K562 (cell line): ENCODE results near the gene MET. TPM values are rescaled to one million over a fixed set of nuclear protein-coding genes. Genes with fewer than 3 reads are reported as not detected.

Experiments
- ATAC-seq: fragments of 200-7000 bp; cut with Tn5 transposase; 3 replicates; pipeline ENCODE4 v1.9.1; 2020; ENCODE audit warnings: moderate library complexity
- BruUV-seq: library from RNA; stranded (reverse); fragments of 400-500 nt; replicated peaks from 2 replicates; lab custom pipeline; 2021; lab: Mats Ljungman, UMichigan
- CTCF ChIA-PET: fragments of 300-600 bp; formaldehyde crosslinking; extraction: SDS; loops from one replicate; lab custom pipeline; 2021; ENCODE audit warnings: low intra/inter-chr PET ratio; lab: Yijun Ruan, JAX
- POLR2A ChIA-PET: fragments of 300-600, 350-650 bp; sonication (Branson Sonifier 250); formaldehyde crosslinking; extraction: SDS; loops from one replicate; lab custom pipeline; 2021; ENCODE audit warnings: antibody characterized with exemption, inconsistent platforms; lab: Yijun Ruan, JAX
- DNase-seq, 4 experiments: peaks; one replicate each; pipeline versions ENCODE4 v3.0.0 to v3.0.0-alpha.2; 2011 to 2018; ENCODE audit warnings: low spot score in 3 of 4, mixed read lengths in 3 of 4; ENCODE audit errors: extremely low read depth in 1 of 4
- FAIRE-seq: peaks from 2 replicates; lab custom pipeline; 2011; peaks lifted over from hg19 to GRCh38; lab: Jason Lieb, UNC
- H2AFZ ChIP-seq: 2 replicates; pipeline ENCODE4 v1.6.0; 2011; ENCODE audit warnings: low read depth, low read length, control low read depth, inconsistent platforms
- H3K27ac ChIP-seq: fragments of 200-600 bp; 3 replicates; pipeline ENCODE4 v1.8.0; 2011; ENCODE audit warnings: low read depth, mild to moderate bottlenecking, control low read depth, inconsistent platforms, low read length, moderate library complexity, mixed read lengths; ENCODE audit errors: extremely low read depth
- H3K27me3 ChIP-seq, 2 experiments: fragments of 300-600 bp in 1 of 2; 2 replicates in 1 of 2; 3 replicates in 1 of 2; pipeline versions ENCODE4 v1.6.0 to v1.8.0; 2011; ENCODE audit warnings: inconsistent platforms in 2 of 2, low read length in 2 of 2, mild to moderate bottlenecking in 1 of 2, mixed read lengths in 1 of 2, moderate library complexity in 1 of 2; ENCODE audit not compliant: control insufficient read depth in 2 of 2, insufficient read depth in 2 of 2
- H3K36me3 ChIP-seq: fragments of 300-600 bp; 3 replicates; pipeline ENCODE4 v1.8.0; 2011; ENCODE audit warnings: mild to moderate bottlenecking, low read length, inconsistent platforms; ENCODE audit not compliant: control insufficient read depth, insufficient read depth
- H3K4me1 ChIP-seq, 2 experiments: fragments of 200-600 bp in 1 of 2; replicated peaks in 1 of 2; 2 replicates in 1 of 2; 3 replicates in 1 of 2; pipeline versions ENCODE4 v1.5.1 to v1.8.0; 2011; ENCODE audit warnings: inconsistent platforms in 2 of 2, low read length in 2 of 2, mild to moderate bottlenecking in 1 of 2, mixed read lengths in 1 of 2, moderate library complexity in 1 of 2; ENCODE audit not compliant: control insufficient read depth in 2 of 2, insufficient read depth in 2 of 2
- H3K4me2 ChIP-seq: 2 replicates; pipeline ENCODE4 v1.6.1; 2011; ENCODE audit warnings: low read length, control low read depth, inconsistent platforms, mixed read lengths; ENCODE audit not compliant: insufficient read depth
- H3K4me3 ChIP-seq: fragments of 200-600 bp; sonication (generic), shearing (Covaris generic); 2 replicates; pipeline ENCODE4 v1.5.1; 2016; ENCODE audit warnings: control low read depth, inconsistent platforms
- H3K79me2 ChIP-seq: fragments of 200-600 bp; 3 replicates; pipeline ENCODE4 v1.8.0; 2011; ENCODE audit warnings: low read length, inconsistent platforms; ENCODE audit not compliant: control insufficient read depth, insufficient read depth
- H3K9ac ChIP-seq, 2 experiments: 2 replicates each; pipeline versions ENCODE4 v1.6.0 to v1.6.1; 2011; ENCODE audit warnings: low read depth in 2 of 2, low read length in 2 of 2, control low read depth in 1 of 2, inconsistent platforms in 1 of 2, mild to moderate bottlenecking in 1 of 2, mixed read lengths in 1 of 2; ENCODE audit not compliant: insufficient read depth in 1 of 2
- H3K9me1 ChIP-seq: one replicate; pipeline ENCODE4 v1.6.0; 2011; ENCODE audit warnings: inconsistent platforms, mild to moderate bottlenecking, low read length, moderate library complexity; ENCODE audit not compliant: control insufficient read depth, insufficient read depth
- H3K9me3 ChIP-seq: replicated peaks from 2 replicates; pipeline ENCODE4 v1.5.1; 2011; ENCODE audit warnings: low read depth, low read length, inconsistent platforms; ENCODE audit not compliant: control insufficient read depth, insufficient read depth
- H4K20me1 ChIP-seq: replicated peaks from 2 replicates; pipeline ENCODE4 v1.6.1; 2011; ENCODE audit warnings: low read length, inconsistent platforms, mixed read lengths; ENCODE audit not compliant: control insufficient read depth, insufficient read depth
- EHMT2 ChIP-seq: fragments of 450-650 bp; IDR thresholded peaks from 2 replicates; pipeline ENCODE4 v1.6.1; 2018; ENCODE audit warnings: antibody characterized with exemption
- NFIC ChIP-seq: fragments of 450-650 bp; IDR thresholded peaks from 2 replicates; pipeline ENCODE4 v1.6.1; 2017; ENCODE audit warnings: mild to moderate bottlenecking, inconsistent platforms
- NFIX ChIP-seq: fragments of 250-450 bp; sonication (Bioruptor Pico); IDR thresholded peaks from 2 replicates; pipeline ENCODE4 v1.4.0; 2020; ENCODE audit warnings: low read depth, mild to moderate bottlenecking, moderate library complexity
- in situ Hi-C: fragments of 300-500 bp; cut with MboI; formaldehyde crosslinking; loops from 4 replicates; pipeline ENCODE4 v1.15.0; 2018; ENCODE audit warnings: inconsistent platforms, mixed read lengths
- intact Hi-C: fragments of 100-400 bp; cut with micrococcal nuclease; formaldehyde crosslinking; loops from 2 replicates; pipeline ENCODE4 v1.14.2; 2022
- polyA plus RNA-seq, 8 experiments: library from polyadenylated mRNA; depleted of rRNA in 4 of 8; stranded (reverse) in 5 of 8; unstranded in 3 of 8; fragments of >200 nt; fragmentation: Nextera tagmentation in 2 of 8; fragmentation: Illumina TruSeq in 1 of 8; extraction: Ambion mirVana in 2 of 8; extraction: Trizol in 1 of 8; gene quantifications; 2 replicates each; pipeline versions ENCODE4 v1.2.1 to v1.2.3, GENCODE V29; 2011 to 2014; ENCODE audit warnings: inconsistent platforms in 1 of 8, missing spikeins in 1 of 8
- total RNA-seq, 7 experiments: library from RNA; depleted of rRNA in 6 of 7; stranded (reverse); fragments of >200 nt in 6 of 7; fragmentation: Illumina TruSeq in 2 of 7; extraction: Trizol in 2 of 7; gene quantifications; 2 replicates each; pipeline versions ENCODE4 v1.2.1 to v1.2.3, GENCODE V29; 2011 to 2021; ENCODE audit warnings: low replicate concordance in 1 of 7
- TF ChIP-seq, protein P1 (sequence below): sonication (generic); formaldehyde crosslinking; IDR thresholded peaks from 2 replicates; pipeline ENCODE4 v1.8.0; 2022; ENCODE audit warnings: mild to moderate bottlenecking, missing genetic modification reagents, borderline replicate concordance

MET gene
- total and polyA plus RNA-seq, 9 of the 15 experiments (the other 6 are each of a cell fraction or from before 2014, with no cell fraction given), result 0.84 to 2.4 (median 1.1) TPM

DNA sequence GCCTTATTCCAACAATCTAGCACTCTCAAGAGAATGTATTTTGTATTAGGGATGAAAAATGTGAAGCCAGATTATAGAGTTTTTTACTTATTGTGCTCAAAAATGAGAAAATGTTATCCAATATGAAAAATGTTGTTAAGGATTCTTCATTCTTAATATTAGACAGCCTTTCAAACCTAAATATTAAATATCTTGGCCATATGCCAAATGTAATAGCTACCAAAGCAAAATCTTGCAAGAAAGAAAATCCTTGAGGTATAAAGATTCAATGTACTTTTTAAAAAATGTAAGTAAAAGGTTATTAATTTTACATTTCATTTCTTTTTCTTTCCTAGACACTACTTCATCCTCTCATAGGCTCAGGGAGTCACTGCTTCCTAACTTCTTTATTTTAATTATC is 33.4 kb downstream of the MET start:
- in situ Hi-C loops (no loop called here), intact Hi-C loops (no loop called here)
- CTCF ChIA-PET, result no interaction called here
- Histone ChIP-seq H3K4me2 (no peak overlapping the region), H4K20me1 (no peaks in the 10 kb centered on the region), H2AFZ (no peak overlapping the region), H3K9ac (no peak overlapping the region), H3K4me1 (no peaks in the 10 kb centered on the region)
- ATAC-seq, result no peak
- no TSS peak for BruUV-seq
- no peak for DNase-seq
- no peak for FAIRE-seq
- TF ChIP-seq NFIC (peak; percentile 86), EHMT2 (no peak), NFIX (CRISPR knock-in tag) (peak; percentile 70)
- TF ChIP-seq, protein P1, sequence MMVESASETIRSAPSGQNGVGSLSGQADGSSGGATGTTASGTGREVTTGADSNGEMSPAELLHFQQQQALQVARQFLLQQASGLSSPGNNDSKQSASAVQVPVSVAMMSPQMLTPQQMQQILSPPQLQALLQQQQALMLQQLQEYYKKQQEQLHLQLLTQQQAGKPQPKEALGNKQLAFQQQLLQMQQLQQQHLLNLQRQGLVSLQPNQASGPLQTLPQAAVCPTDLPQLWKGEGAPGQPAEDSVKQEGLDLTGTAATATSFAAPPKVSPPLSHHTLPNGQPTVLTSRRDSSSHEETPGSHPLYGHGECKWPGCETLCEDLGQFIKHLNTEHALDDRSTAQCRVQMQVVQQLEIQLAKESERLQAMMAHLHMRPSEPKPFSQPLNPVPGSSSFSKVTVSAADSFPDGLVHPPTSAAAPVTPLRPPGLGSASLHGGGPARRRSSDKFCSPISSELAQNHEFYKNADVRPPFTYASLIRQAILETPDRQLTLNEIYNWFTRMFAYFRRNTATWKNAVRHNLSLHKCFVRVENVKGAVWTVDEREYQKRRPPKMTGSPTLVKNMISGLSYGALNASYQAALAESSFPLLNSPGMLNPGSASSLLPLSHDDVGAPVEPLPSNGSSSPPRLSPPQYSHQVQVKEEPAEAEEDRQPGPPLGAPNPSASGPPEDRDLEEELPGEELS (CRISPR knock-in tag), result no peak
- TF ChIP-seq, all 486 proteins: peak for 2
- no peaks in the 10 kb centered on the region for H3K36me3 ChIP-seq
- peaks cover 0 to 4% of the 10 kb centered on the region in 2 experiments; a peak in 2 of 5 replicates for H3K27me3 ChIP-seq
- no peak overlapping the region for H3K4me3 ChIP-seq
- H3K9me3 ChIP-seq, result no peaks in the 10 kb centered on the region
- H3K9me1 ChIP-seq, result no peaks in the 10 kb centered on the region
- H3K27ac ChIP-seq, result no peak overlapping the region
- POLR2A ChIA-PET, result no interaction called here
- no peaks in the 10 kb centered on the region for H3K79me2 ChIP-seq
